Breast epithelium (tissue), 4 donors: ENCODE measurements around the gene PORCN. TPM values are rescaled to one million over a fixed set of nuclear protein-coding genes. Genes with fewer than 3 reads are reported as not detected.
A peak's percentile ranks its signal among the peaks of the same experiment; 100 is the strongest.
"Not testable (repeated sequence)": the region's sequence is repeated elsewhere in the genome, so short reads cannot be mapped to it uniquely, and the experiment has no call there.

Experiments
- DNase-seq, 2 donors: peaks; one replicate each; pipeline ENCODE4 v3.0.0-alpha.2; 2019; ENCODE audit warnings: low spot score in 2 of 2
- H3K27ac ChIP-seq, 2 donors: fragments of 200-600 bp; sonication (generic) in 1 of 2; one replicate each; pipeline ENCODE4 v1.5.1; 2016 to 2019; ENCODE audit warnings: mild to moderate bottlenecking in 1 of 2
- H3K27me3 ChIP-seq, 2 donors: fragments of 200-600 bp; sonication (generic) in 1 of 2; one replicate each; pipeline versions ENCODE4 v1.5.1 to v1.6.0; 2017 to 2019; ENCODE audit warnings: control low read depth in 1 of 2, mild to moderate bottlenecking in 1 of 2
- H3K36me3 ChIP-seq: fragments of 200-600 bp; one replicate; pipeline ENCODE4 v1.5.1; 2019
- H3K4me1 ChIP-seq, 2 donors: fragments of 200-600 bp; sonication (generic); one replicate each; pipeline ENCODE4 v1.5.1; 2016 to 2019; ENCODE audit warnings: control low read depth in 1 of 2
- H3K4me3 ChIP-seq, 3 donors: fragments of 200-600 bp; sonication (generic); 1 replicate in 2 of 3; 2 replicates in 1 of 3; pipeline ENCODE4 v1.5.1; 2016 to 2019; ENCODE audit warnings: mild to moderate bottlenecking in 3 of 3, moderate library complexity in 2 of 3
- H3K9me3 ChIP-seq, 2 donors: fragments of 200-600 bp; sonication (generic) in 1 of 2; one replicate each; pipeline ENCODE4 v1.5.1; 2016 to 2019; ENCODE audit warnings: control low read depth in 1 of 2
- POLR2A ChIP-seq: fragments of 450-650 bp; IDR thresholded peaks from one replicate; pipeline ENCODE4 v1.6.1; 2016; ENCODE audit warnings: antibody characterized with exemption, mild to moderate bottlenecking, moderate library complexity
- POLR2AphosphoS5 ChIP-seq, 3 donors: sonication (generic); formaldehyde crosslinking; IDR thresholded peaks; one replicate each; pipeline ENCODE4 v1.6.1; 2017; ENCODE audit warnings: antibody characterized with exemption in 3 of 3
- intact Hi-C: fragments of 100-400 bp; cut with DNase I; formaldehyde crosslinking; loops from one replicate; pipeline ENCODE4 v1.15.1; 2023; ENCODE audit warnings: low total_unique reads
- total RNA-seq, 3 donors: library from RNA; depleted of rRNA; stranded (reverse); fragments of >200 nt; gene quantifications; one replicate each; pipeline ENCODE4 v1.1.0, GENCODE V29; 2016
- TF ChIP-seq, protein P1 (sequence below), 3 donors: fragments of 450-650 bp; IDR thresholded peaks; one replicate each; pipeline ENCODE4 v1.5.1; 2016 to 2017; ENCODE audit warnings: antibody characterized with exemption in 3 of 3, mild to moderate bottlenecking in 3 of 3, moderate library complexity in 3 of 3

The PORCN gene
- total RNA-seq, 3 donors from 2014 or later, result 12.1 to 22.1 (median 17.0) TPM

DNA sequence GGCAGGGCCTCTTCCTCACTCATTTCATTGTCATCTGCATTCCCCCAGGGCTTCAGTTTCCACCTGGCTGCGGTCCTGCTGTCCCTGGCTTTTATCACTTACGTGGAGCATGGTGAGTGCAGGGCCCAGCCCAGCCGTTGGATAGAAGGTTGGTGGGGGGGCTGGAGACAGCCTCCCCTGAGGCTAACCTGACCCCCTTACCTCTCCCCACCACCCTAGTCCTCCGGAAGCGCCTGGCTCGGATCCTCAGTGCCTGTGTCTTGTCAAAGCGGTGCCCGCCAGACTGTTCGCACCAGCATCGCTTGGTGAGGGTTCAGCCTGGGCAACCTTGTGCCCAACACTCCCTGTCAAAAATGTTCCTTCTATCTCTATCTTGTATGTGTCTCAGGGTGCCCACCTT is 7.0 kb downstream of the PORCN start:
- Histone ChIP-seq H3K4me1 (no peaks in the 10 kb centered on the region), H3K4me3 (no peak overlapping the region), H3K9me3 (no peaks in the 10 kb centered on the region), H3K36me3 (no peaks in the 10 kb centered on the region), H3K27me3 (peaks cover 0 to 32% of the 10 kb centered on the region in 2 donors), H3K27ac (no peak overlapping the region)
- TF ChIP-seq POLR2AphosphoS5 (IDR thresholded peaks at IDR 0.05) (no peak), POLR2A (no peak)
- TF ChIP-seq, protein P1, sequence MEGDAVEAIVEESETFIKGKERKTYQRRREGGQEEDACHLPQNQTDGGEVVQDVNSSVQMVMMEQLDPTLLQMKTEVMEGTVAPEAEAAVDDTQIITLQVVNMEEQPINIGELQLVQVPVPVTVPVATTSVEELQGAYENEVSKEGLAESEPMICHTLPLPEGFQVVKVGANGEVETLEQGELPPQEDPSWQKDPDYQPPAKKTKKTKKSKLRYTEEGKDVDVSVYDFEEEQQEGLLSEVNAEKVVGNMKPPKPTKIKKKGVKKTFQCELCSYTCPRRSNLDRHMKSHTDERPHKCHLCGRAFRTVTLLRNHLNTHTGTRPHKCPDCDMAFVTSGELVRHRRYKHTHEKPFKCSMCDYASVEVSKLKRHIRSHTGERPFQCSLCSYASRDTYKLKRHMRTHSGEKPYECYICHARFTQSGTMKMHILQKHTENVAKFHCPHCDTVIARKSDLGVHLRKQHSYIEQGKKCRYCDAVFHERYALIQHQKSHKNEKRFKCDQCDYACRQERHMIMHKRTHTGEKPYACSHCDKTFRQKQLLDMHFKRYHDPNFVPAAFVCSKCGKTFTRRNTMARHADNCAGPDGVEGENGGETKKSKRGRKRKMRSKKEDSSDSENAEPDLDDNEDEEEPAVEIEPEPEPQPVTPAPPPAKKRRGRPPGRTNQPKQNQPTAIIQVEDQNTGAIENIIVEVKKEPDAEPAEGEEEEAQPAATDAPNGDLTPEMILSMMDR (IDR thresholded peaks at IDR 0.05), result no peak
- no peak for DNase-seq
- intact Hi-C loops, result no loop called here

DNA sequence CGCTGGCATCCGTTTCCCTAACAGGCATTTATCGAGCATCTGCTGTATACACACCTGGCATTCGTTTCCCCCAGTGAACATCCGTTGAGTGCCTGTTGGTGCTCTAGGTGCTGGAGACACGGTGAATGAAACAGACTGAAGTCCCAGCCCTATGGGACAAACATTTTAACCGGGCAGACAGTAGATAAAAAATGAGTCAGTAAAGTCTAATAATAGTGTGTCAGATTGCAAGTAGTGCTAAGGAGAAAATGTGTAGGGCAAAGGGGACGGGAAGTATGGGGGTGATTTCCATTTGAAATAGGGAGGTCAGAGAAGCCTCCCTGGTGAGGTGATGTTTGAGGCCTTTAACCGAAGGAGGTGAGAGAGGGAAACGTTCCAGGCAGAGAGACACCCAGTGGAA is 7.5 kb downstream of the PORCN start:
- intact Hi-C loops, result no loop called here
- H3K9me3 ChIP-seq, result no peaks in the 10 kb centered on the region
- TF ChIP-seq, protein P1 (IDR thresholded peaks at IDR 0.05), result no peak
- TF ChIP-seq POLR2AphosphoS5 (IDR thresholded peaks at IDR 0.05) (no peak), POLR2A (no peak)
- no peak overlapping the region for H3K4me3 ChIP-seq
- DNase-seq, result no peak
- H3K4me1 ChIP-seq, result no peaks in the 10 kb centered on the region
- H3K27ac ChIP-seq, result no peak overlapping the region
- H3K36me3 ChIP-seq, result no peaks in the 10 kb centered on the region
- H3K27me3 ChIP-seq, result peaks cover 0 to 28% of the 10 kb centered on the region in 2 donors

DNA sequence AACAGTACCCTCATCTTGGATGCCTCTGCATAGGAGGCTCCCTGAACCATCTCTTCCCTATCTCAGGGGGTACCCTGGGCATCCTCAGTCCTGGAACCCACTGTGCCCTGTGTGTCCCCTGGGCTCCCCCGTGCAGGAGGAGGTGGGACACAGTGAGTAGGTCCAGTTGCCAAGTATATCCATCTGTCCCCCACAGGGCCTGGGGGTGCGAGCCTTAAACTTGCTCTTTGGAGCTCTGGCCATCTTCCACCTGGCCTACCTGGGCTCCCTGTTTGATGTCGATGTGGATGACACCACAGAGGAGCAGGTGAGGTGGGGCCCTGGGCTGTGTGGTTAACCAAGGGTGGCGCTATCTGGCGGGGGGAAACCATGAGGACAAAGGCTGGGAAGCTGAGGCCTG is 8.2 kb downstream of the PORCN start:
- TF ChIP-seq, protein P1 (IDR thresholded peaks at IDR 0.05), result no peak
- no peak for TF ChIP-seq POLR2AphosphoS5 (IDR thresholded peaks at IDR 0.05)
- no peak for TF ChIP-seq POLR2A
- peaks cover 0 to 26% of the 10 kb centered on the region in 2 donors for H3K27me3 ChIP-seq
- H3K4me3 ChIP-seq, result no peak overlapping the region
- no peak overlapping the region for H3K27ac ChIP-seq
- no peak for DNase-seq
- intact Hi-C loops, result no loop called here
- H3K9me3 ChIP-seq, result no peaks in the 10 kb centered on the region
- H3K4me1 ChIP-seq, result no peaks in the 10 kb centered on the region
- no peaks in the 10 kb centered on the region for H3K36me3 ChIP-seq

DNA sequence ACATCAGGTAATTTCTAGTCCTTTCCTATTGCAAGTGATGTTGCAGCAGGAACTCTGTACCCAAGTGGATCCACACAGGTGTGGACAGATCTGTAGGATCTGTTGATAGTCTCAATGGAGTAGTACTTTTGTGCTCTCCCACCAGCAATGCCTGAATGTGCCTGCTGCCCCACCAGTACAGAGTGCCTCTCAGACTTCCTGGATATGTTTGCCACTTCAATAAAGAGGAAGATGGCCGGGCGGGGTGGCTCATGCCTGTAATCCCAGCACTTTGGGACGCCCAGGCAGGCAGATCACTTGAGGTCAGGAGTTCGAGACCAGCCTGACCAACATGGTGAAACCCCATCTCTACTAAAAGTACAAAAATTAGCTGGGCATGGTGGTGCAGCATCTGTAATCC is 10.7 kb downstream of the PORCN start:
- H3K9me3 ChIP-seq, H3K4me1 ChIP-seq, H3K27ac ChIP-seq, H3K4me3 ChIP-seq, DNase-seq, H3K36me3 ChIP-seq, intact Hi-C loops: not testable (repeated sequence)
- peaks cover 0 to 13% of the 10 kb centered on the region in 2 donors for H3K27me3 ChIP-seq

DNA sequence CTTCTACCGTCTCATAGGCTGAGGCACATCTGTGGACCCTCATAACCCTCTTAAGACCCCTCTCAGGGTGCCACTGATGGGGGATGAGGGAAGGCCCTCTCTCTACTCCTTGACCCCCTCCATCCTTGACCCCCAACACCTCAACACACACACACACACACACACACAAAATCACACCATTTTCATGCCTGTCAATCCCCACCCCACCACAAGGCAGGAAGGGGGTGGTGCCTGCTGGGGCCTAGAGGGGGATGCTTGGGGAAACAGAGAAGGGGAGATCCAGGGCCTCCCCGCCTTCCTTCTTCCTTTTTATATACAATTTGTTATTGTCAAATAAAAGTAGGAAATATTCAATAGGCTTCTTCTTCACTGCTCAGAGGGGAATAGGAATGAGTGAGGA is 11.7 kb downstream of the PORCN start:
- no peaks in the 10 kb centered on the region for H3K9me3 ChIP-seq
- no peak for DNase-seq
- TF ChIP-seq, protein P1 (IDR thresholded peaks at IDR 0.05), result no peak
- TF ChIP-seq POLR2AphosphoS5 (IDR thresholded peaks at IDR 0.05) (no peak), POLR2A (no peak)
- intact Hi-C loops, result no loop called here
- H3K27me3 ChIP-seq, result peaks cover 0 to 6% of the 10 kb centered on the region in 2 donors
- H3K4me1 ChIP-seq, result no peaks in the 10 kb centered on the region
- H3K36me3 ChIP-seq, result no peaks in the 10 kb centered on the region
- H3K27ac ChIP-seq, result no peak overlapping the region
- H3K4me3 ChIP-seq, result no peak overlapping the region

DNA sequence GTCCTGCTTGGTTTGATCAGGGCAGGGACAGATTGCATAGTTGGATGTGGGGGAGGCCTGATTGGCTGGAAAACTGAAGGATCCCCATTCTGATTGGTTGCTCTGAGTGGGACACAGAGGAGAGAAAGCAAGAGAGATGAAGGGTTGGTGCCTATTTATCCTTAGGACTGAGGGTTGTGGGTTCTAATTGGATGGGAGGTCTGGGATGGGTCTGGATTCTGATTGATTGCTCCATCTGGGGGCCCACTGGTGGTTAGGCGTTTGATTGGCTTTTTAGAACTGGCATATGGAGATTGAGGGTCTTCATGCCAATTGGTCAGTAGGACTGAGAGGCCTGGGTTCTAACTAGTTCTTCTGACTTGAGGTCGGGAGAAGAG is 12.2 kb downstream of the PORCN start:
- Histone ChIP-seq H3K27me3 (peaks cover 0 to 3% of the 10 kb centered on the region in 2 donors), H3K36me3 (no peaks in the 10 kb centered on the region), H3K4me3 (peak overlapping the region; percentile 52 to 78 (median 61)), H3K9me3 (no peaks in the 10 kb centered on the region), H3K27ac (peak overlapping the region; percentile 75 to 88), H3K4me1 (no peaks in the 10 kb centered on the region)
- DNase-seq, result no peak
- no peak for TF ChIP-seq POLR2AphosphoS5 (IDR thresholded peaks at IDR 0.05)
- TF ChIP-seq POLR2A, result no peak
- TF ChIP-seq, protein P1 (IDR thresholded peaks at IDR 0.05), result no peak
- intact Hi-C loops, result no loop called here
